DND-41 (cell line): Measurements from ENCODE around the gene ASTN1.

Experiments used
- ATAC-seq: fragments of 200-7000 bp; cut with Tn5 transposase; 3 replicates; pipeline ENCODE4 v1.9.1; 2021; ENCODE audit warnings: low read depth; ENCODE audit not compliant: insufficient read depth
- DNase-seq: peaks from one replicate; pipeline ENCODE4 v3.0.0-alpha.2; 2020
- H2AFZ ChIP-seq: 2 replicates; pipeline ENCODE4 v1.6.0; 2012; ENCODE audit warnings: low read depth, low read length
- H3K27ac ChIP-seq: 2 replicates; pipeline ENCODE4 v1.5.1; 2012; ENCODE audit warnings: low read length, inconsistent platforms
- H3K27me3 ChIP-seq: fragments of 200-600 bp; sonication (generic); 2 replicates; pipeline ENCODE4 v1.6.0; 2012; ENCODE audit warnings: low read length, mild to moderate bottlenecking, inconsistent platforms; ENCODE audit not compliant: insufficient read depth, poor library complexity
- H3K36me3 ChIP-seq: 2 replicates; pipeline ENCODE4 v1.5.1; 2012; ENCODE audit warnings: low read length, inconsistent platforms; ENCODE audit not compliant: insufficient read depth
- H3K4me1 ChIP-seq: 2 replicates; pipeline ENCODE4 v1.5.1; 2012; ENCODE audit warnings: mild to moderate bottlenecking, low read length; ENCODE audit not compliant: insufficient read depth
- H3K4me2 ChIP-seq: 2 replicates; pipeline ENCODE4 v1.6.0; 2012; ENCODE audit warnings: mild to moderate bottlenecking, moderate library complexity, low read length, inconsistent platforms; ENCODE audit not compliant: insufficient read depth
- H3K4me3 ChIP-seq, 2 experiments: fragments of 200-600 bp in 1 of 2; shearing (Covaris generic) in 1 of 2; 2 replicates each; pipeline ENCODE4 v1.5.1; 2012 to 2016; ENCODE audit warnings: inconsistent platforms in 2 of 2, low read length in 2 of 2, mild to moderate bottlenecking in 2 of 2, low read depth in 1 of 2, moderate library complexity in 1 of 2
- H3K79me2 ChIP-seq: 2 replicates; pipeline ENCODE4 v1.6.0; 2012; ENCODE audit warnings: low read length, inconsistent platforms; ENCODE audit not compliant: insufficient read depth
- H3K9ac ChIP-seq: 2 replicates; pipeline ENCODE4 v1.6.0; 2012; ENCODE audit warnings: low read depth, mild to moderate bottlenecking, inconsistent platforms, low read length, moderate library complexity
- H3K9me3 ChIP-seq: 2 replicates; pipeline ENCODE4 v1.5.1; 2012; ENCODE audit warnings: low read length, moderate library complexity, mild to moderate bottlenecking, inconsistent platforms; ENCODE audit not compliant: insufficient read depth, severe bottlenecking
- H4K20me1 ChIP-seq: 2 replicates; pipeline ENCODE4 v1.6.0; 2012; ENCODE audit warnings: low read length; ENCODE audit not compliant: insufficient read depth
- EZH2 ChIP-seq: IDR thresholded peaks from 3 replicates; pipeline ENCODE4 v1.6.1; 2012; ENCODE audit warnings: borderline replicate concordance, low read depth, mild to moderate bottlenecking, moderate library complexity, low read length, inconsistent platforms; ENCODE audit not compliant: severe bottlenecking
- TF ChIP-seq, protein P1 (sequence below): IDR thresholded peaks from 2 replicates; pipeline ENCODE4 v1.5.1; 2012; ENCODE audit warnings: borderline replicate concordance, low read length, moderate library complexity, mild to moderate bottlenecking; ENCODE audit not compliant: poor library complexity, severe bottlenecking; ENCODE audit errors: extremely low read depth

ASTN1 gene

DNA sequence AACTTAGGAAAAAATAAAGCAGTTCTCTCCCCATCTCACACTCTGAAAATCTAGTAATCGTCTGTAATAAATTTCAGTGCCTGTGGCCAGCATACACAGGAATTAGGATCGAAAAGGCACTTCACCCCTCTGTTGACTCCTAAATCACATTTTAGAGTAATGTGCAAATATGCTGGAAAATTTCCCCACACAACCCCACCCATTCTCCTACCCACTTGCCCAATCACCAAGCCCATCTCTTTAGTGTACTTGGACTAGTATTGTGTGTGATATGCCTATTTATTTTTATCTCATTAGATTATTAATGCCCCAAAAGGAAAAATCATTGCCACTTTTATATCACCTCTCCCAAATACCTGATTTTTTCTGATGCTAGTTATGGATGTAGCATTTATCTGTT lies 323.3 kb downstream of the ASTN1 start:
- TF ChIP-seq, protein P1, sequence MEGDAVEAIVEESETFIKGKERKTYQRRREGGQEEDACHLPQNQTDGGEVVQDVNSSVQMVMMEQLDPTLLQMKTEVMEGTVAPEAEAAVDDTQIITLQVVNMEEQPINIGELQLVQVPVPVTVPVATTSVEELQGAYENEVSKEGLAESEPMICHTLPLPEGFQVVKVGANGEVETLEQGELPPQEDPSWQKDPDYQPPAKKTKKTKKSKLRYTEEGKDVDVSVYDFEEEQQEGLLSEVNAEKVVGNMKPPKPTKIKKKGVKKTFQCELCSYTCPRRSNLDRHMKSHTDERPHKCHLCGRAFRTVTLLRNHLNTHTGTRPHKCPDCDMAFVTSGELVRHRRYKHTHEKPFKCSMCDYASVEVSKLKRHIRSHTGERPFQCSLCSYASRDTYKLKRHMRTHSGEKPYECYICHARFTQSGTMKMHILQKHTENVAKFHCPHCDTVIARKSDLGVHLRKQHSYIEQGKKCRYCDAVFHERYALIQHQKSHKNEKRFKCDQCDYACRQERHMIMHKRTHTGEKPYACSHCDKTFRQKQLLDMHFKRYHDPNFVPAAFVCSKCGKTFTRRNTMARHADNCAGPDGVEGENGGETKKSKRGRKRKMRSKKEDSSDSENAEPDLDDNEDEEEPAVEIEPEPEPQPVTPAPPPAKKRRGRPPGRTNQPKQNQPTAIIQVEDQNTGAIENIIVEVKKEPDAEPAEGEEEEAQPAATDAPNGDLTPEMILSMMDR = no peak
- TF ChIP-seq EZH2 = no peak
- H3K4me1 ChIP-seq = no peaks in the 10 kb centered on the region

DNA sequence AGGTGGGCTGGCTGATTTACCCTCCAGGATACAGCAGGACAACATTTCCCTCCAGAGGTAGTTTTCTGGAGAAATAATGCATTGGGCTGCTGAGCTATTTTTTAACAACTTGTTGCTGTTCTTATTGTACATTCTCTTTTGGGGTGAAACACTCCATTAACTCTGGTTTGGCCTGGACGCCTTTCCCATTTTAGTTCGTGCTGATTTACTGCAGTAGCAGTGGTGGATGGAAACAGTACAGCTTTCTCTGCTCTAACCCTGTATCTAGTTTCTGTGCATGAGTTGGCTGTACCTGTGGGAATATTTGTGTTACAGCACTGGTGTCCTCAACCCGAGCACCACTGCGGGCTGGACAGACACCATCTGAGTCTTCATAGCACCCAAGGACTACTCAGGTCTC lies 325.3 kb downstream of the ASTN1 start:
- Histone ChIP-seq H4K20me1 (no peaks in the 10 kb centered on the region), H3K27ac (no peak overlapping the region), H3K27me3 (peaks cover 3% of the 10 kb centered on the region), H3K9ac (no peak overlapping the region), H3K4me1 (no peaks in the 10 kb centered on the region), H3K36me3 (no peaks in the 10 kb centered on the region), H3K4me3 (no peak overlapping the region), H3K79me2 (no peaks in the 10 kb centered on the region), H3K4me2 (no peak overlapping the region), H3K9me3 (no peaks in the 10 kb centered on the region), H2AFZ (no peak overlapping the region)
- no peak for ATAC-seq
- DNase-seq = no peak
- TF ChIP-seq, protein P1 = no peak
- no peak for TF ChIP-seq EZH2

More for the DNA sequence above, 323.3 kb downstream of the ASTN1 start:
- H3K9ac ChIP-seq = no peak overlapping the region
- H3K79me2 ChIP-seq = no peaks in the 10 kb centered on the region
- no peak for ATAC-seq
- no peaks in the 10 kb centered on the region for H3K36me3 ChIP-seq
- H3K27ac ChIP-seq = no peak overlapping the region
- H3K4me2 ChIP-seq = no peak overlapping the region
- no peaks in the 10 kb centered on the region for H4K20me1 ChIP-seq
- H3K9me3 ChIP-seq = no peaks in the 10 kb centered on the region
- peaks cover 5% of the 10 kb centered on the region for H3K27me3 ChIP-seq
- H3K4me3 ChIP-seq = no peak overlapping the region
- DNase-seq = no peak
- H2AFZ ChIP-seq = no peak overlapping the region

DNA sequence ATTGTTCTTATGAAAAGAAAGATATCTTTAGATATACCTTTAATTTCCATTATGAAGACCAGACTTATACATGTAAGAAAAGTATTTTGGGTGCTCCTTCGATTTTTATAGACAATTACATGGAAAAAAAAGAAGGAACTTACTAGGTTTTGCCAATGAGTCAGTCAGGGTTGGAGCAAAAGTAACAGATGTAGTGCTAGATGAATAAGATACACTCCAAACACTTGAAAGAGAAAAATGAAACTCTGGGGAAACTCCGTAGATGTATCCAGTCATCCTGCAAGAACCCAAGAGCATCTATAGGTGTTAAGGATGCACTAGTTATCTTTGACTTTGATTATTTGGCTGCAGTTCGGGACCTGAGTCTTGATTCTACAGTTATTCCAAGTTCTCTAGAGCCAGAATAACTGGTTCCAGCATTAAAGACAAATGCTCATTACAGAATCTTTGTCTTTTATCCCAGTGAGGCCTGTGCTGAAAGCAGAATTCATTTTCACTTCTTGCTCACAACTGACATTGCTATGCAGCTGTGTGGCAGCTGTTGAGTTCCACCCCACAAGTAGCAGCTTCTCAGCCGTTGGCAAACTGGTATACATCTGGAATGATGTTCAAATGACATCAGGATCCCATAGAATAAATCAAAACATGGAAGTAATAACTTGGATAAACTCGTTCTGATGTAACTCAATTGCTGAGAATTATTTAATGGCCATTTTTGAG lies 326.1 kb downstream of the ASTN1 start:
- H3K27ac ChIP-seq = no peak overlapping the region
- H2AFZ ChIP-seq = no peak overlapping the region
- peaks cover 3% of the 10 kb centered on the region for H3K27me3 ChIP-seq
- H3K79me2 ChIP-seq = no peaks in the 10 kb centered on the region
- no peak overlapping the region for H3K9ac ChIP-seq
- H4K20me1 ChIP-seq = no peaks in the 10 kb centered on the region
- TF ChIP-seq, protein P1 = no peak
- TF ChIP-seq EZH2 = no peak
- ATAC-seq = no peak
- no peaks in the 10 kb centered on the region for H3K4me1 ChIP-seq
- H3K36me3 ChIP-seq = no peaks in the 10 kb centered on the region
- H3K9me3 ChIP-seq = no peaks in the 10 kb centered on the region
- H3K4me2 ChIP-seq = no peak overlapping the region
- DNase-seq = no peak
- no peak overlapping the region for H3K4me3 ChIP-seq

DNA sequence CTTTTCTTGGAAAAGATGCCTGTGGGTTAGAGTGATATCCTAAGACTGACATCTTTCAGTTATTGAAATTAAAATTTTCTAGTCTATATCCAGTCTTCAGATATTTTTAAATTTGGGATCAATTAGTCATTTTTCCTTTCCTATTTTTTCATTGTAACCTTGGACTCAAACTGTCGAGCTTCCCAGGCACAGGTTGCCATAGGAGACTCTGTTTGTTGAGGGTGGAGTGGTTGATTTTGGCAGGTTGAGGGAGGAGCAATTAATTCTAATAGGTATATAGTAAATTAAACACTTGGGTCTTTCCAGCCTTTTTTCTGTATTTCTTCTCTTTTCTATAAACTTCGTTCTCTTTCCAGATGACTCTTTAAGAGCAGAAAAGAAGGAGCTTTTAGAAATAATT lies 326.8 kb downstream of the ASTN1 start:
- no peak overlapping the region for H3K27ac ChIP-seq
- TF ChIP-seq, protein P1 = no peak
- no peak for TF ChIP-seq EZH2
- H3K4me1 ChIP-seq = no peaks in the 10 kb centered on the region
- no peak overlapping the region for H2AFZ ChIP-seq
- DNase-seq (no peak), ATAC-seq (no peak)
- H3K79me2 ChIP-seq = no peaks in the 10 kb centered on the region
- H3K27me3 ChIP-seq = peaks cover 3% of the 10 kb centered on the region
- H3K9ac ChIP-seq = no peak overlapping the region
- H3K4me2 ChIP-seq = no peak overlapping the region
- no peaks in the 10 kb centered on the region for H3K9me3 ChIP-seq
- no peak overlapping the region for H3K4me3 ChIP-seq
- no peaks in the 10 kb centered on the region for H3K36me3 ChIP-seq
- no peaks in the 10 kb centered on the region for H4K20me1 ChIP-seq
